ENCODE results near the gene MRGPRG.

Gene MRGPRG

GRCh38 chr11:3225826-3226750 is 7.5 kb upstream of the MRGPRG start:
- no peak for DNase-seq (ENCODE audit: low spot score)

GRCh38 chr11:3225159-3225758 is 6.6 kb upstream of the MRGPRG start:
- no peak for DNase-seq (ENCODE audit: low spot score)

GRCh38 chr11:3224401-3225057 is 5.9 kb upstream of the MRGPRG start:
- no peak for DNase-seq (ENCODE audit: low spot score)

GRCh38 chr11:3223932-3224381 is 5.3 kb upstream of the MRGPRG start:
- DNase-seq (ENCODE audit: low spot score), result no peak

- DNase-seq (ENCODE audit: low spot score), result no peak
Observed at GRCh38 chr11:3222941-3223915, 4.6 kb upstream of the MRGPRG start.

GRCh38 chr11:3222003-3222855 is 3.6 kb upstream of the MRGPRG start:
- DNase-seq (ENCODE audit: low spot score), result no peak

- DNase-seq (ENCODE audit: low spot score), result no peak
Observed at GRCh38 chr11:3221408-3222002, 2.9 kb upstream of the MRGPRG start.

- no peak for DNase-seq (ENCODE audit: low spot score)
Observed at GRCh38 chr11:3220521-3221407, 2.2 kb upstream of the MRGPRG start.

- no peak for DNase-seq (ENCODE audit: low spot score)
Observed at GRCh38 chr11:3220101-3220500, 1.5 kb upstream of the MRGPRG start.

GRCh38 chr11:3219281-3219892 is 774 bp upstream of the MRGPRG start:
- no peak for DNase-seq (ENCODE audit: low spot score)

GRCh38 chr11:3217818-3218482 is 663 bp downstream of the MRGPRG start:
- no peak for DNase-seq (ENCODE audit: low spot score)

GRCh38 chr11:3216027-3216525 is 2.5 kb downstream of the MRGPRG start:
- DNase-seq (ENCODE audit: low spot score), result no peak

- DNase-seq (ENCODE audit: low spot score), result no peak
Observed at GRCh38 chr11:3215346-3216026, 3.1 kb downstream of the MRGPRG start.

- DNase-seq (ENCODE audit: low spot score), result no peak
Observed at GRCh38 chr11:3214420-3214699, 4.3 kb downstream of the MRGPRG start.

GRCh38 chr11:3213659-3214419 is 4.8 kb downstream of the MRGPRG start:
- DNase-seq (ENCODE audit: low spot score), result no peak

GRCh38 chr11:3208272-3208671 is 10.3 kb downstream of the MRGPRG start:
- DNase-seq (ENCODE audit: low spot score), result no peak

Measured in HuH-7 (cell line).